ENCODE results near the gene CHML. TPM values are rescaled to one million over a fixed set of nuclear protein-coding genes. Genes with fewer than 3 reads are reported as not detected.
A peak's percentile ranks its signal among the peaks of the same experiment; 100 is the strongest.

The CHML gene
- total RNA-seq, 1 experiment from 2014 or later, result 8.9 TPM

- no peak for DNase-seq (ENCODE audit: low spot score)
- in situ Hi-C loops (cut with HindIII; ENCODE audit: low sequenced_read_pairs), result no loop called here
These were observed 8.0 kb upstream of the CHML start for GRCh38 chr1:241648159-241648558.

- DNase-seq (ENCODE audit: low spot score), result no peak
- in situ Hi-C loops (cut with HindIII; ENCODE audit: low sequenced_read_pairs), result no loop called here
These were observed 7.5 kb upstream of the CHML start for GRCh38 chr1:241647658-241648057.

- in situ Hi-C loops (cut with HindIII; ENCODE audit: low sequenced_read_pairs), result no loop called here
These were observed 6.0 kb upstream of the CHML start for GRCh38 chr1:241646201-241646600.

GRCh38 chr1:241645199-241645598, 5.0 kb upstream of the CHML start:
- in situ Hi-C loops (cut with HindIII; ENCODE audit: low sequenced_read_pairs), result no loop called here
- DNase-seq (ENCODE audit: low spot score), result no peak

More at GRCh38 chr1:241646201-241646600, 6.0 kb upstream of the CHML start:
- DNase-seq (ENCODE audit: low spot score), result no peak

- no peak for DNase-seq (ENCODE audit: low spot score)
- in situ Hi-C loops (cut with HindIII; ENCODE audit: low sequenced_read_pairs), result no loop called here
These were observed 4.1 kb upstream of the CHML start for GRCh38 chr1:241644259-241644658.

GRCh38 chr1:241642593-241642944, 2.4 kb upstream of the CHML start:
- no peak for DNase-seq (ENCODE audit: low spot score)
- in situ Hi-C loops (cut with HindIII; ENCODE audit: low sequenced_read_pairs), result no loop called here

- peak; percentile 3 for DNase-seq (ENCODE audit: low spot score)
- in situ Hi-C loops (cut with HindIII; ENCODE audit: low sequenced_read_pairs), result no loop called here
These were observed 1.8 kb upstream of the CHML start for GRCh38 chr1:241641773-241642592.

- in situ Hi-C loops (cut with HindIII; ENCODE audit: low sequenced_read_pairs), result no loop called here
- DNase-seq (ENCODE audit: low spot score), result peak; percentile 32
These were observed 876 bp upstream of the CHML start for GRCh38 chr1:241640867-241641622.

- in situ Hi-C loops (cut with HindIII; ENCODE audit: low sequenced_read_pairs), result no loop called here
These were observed 483 bp downstream of the CHML start for GRCh38 chr1:241639623-241640148.

GRCh38 chr1:241638909-241639622, 1.1 kb downstream of the CHML start:
- peak; percentile 8 for DNase-seq (ENCODE audit: low spot score)
- in situ Hi-C loops (cut with HindIII; ENCODE audit: low sequenced_read_pairs), result no loop called here

More at GRCh38 chr1:241639623-241640148, 483 bp downstream of the CHML start:
- DNase-seq (ENCODE audit: low spot score), result peak; percentile 23

- DNase-seq (ENCODE audit: low spot score), result no peak
- in situ Hi-C loops (cut with HindIII; ENCODE audit: low sequenced_read_pairs), result no loop called here
These were observed 2.0 kb downstream of the CHML start for GRCh38 chr1:241638099-241638682.

GRCh38 chr1:241637604-241638003, 2.6 kb downstream of the CHML start:
- no peak for DNase-seq (ENCODE audit: low spot score)
- in situ Hi-C loops (cut with HindIII; ENCODE audit: low sequenced_read_pairs), result no loop called here

- in situ Hi-C loops (cut with HindIII; ENCODE audit: low sequenced_read_pairs), result no loop called here
These were observed 3.1 kb downstream of the CHML start for GRCh38 chr1:241637046-241637590.

GRCh38 chr1:241636291-241636690, 3.9 kb downstream of the CHML start:
- in situ Hi-C loops (cut with HindIII; ENCODE audit: low sequenced_read_pairs), result no loop called here
- no peak for DNase-seq (ENCODE audit: low spot score)

More at GRCh38 chr1:241637046-241637590, 3.1 kb downstream of the CHML start:
- DNase-seq (ENCODE audit: low spot score), result no peak

GRCh38 chr1:241635556-241636152, 4.5 kb downstream of the CHML start:
- in situ Hi-C loops (cut with HindIII; ENCODE audit: low sequenced_read_pairs), result no loop called here
- DNase-seq (ENCODE audit: low spot score), result no peak

GRCh38 chr1:241632987-241633386, 7.2 kb downstream of the CHML start:
- in situ Hi-C loops (cut with HindIII; ENCODE audit: low sequenced_read_pairs), result no loop called here
- DNase-seq (ENCODE audit: low spot score), result no peak

GRCh38 chr1:241631674-241632073, 8.5 kb downstream of the CHML start:
- in situ Hi-C loops (cut with HindIII; ENCODE audit: low sequenced_read_pairs), result no loop called here
- DNase-seq (ENCODE audit: low spot score), result no peak

GRCh38 chr1:241630899-241631298, 9.3 kb downstream of the CHML start:
- DNase-seq (ENCODE audit: low spot score), result no peak
- in situ Hi-C loops (cut with HindIII; ENCODE audit: low sequenced_read_pairs), result no loop called here

- DNase-seq (ENCODE audit: low spot score), result no peak
- in situ Hi-C loops (cut with HindIII; ENCODE audit: low sequenced_read_pairs), result no loop called here
These were observed 9.7 kb downstream of the CHML start for GRCh38 chr1:241630476-241630875.
